B cell (primary cell): ENCODE results near the gene FAM53A.

ENCODE experiments used
- EZH2 ChIP-seq: IDR thresholded peaks from 2 replicates; pipeline ENCODE4 v1.6.1; 2012; ENCODE audit warnings: borderline replicate concordance, low read depth, mild to moderate bottlenecking, moderate library complexity, low read length; ENCODE audit not compliant: insufficient read depth, poor library complexity, severe bottlenecking
- TF ChIP-seq, protein P1 (sequence below): fragments of 200-600 bp; IDR thresholded peaks from one replicate; pipeline ENCODE4 v1.8.0; 2022; ENCODE audit warnings: antibody characterized with exemption, mild to moderate bottlenecking

DNA sequence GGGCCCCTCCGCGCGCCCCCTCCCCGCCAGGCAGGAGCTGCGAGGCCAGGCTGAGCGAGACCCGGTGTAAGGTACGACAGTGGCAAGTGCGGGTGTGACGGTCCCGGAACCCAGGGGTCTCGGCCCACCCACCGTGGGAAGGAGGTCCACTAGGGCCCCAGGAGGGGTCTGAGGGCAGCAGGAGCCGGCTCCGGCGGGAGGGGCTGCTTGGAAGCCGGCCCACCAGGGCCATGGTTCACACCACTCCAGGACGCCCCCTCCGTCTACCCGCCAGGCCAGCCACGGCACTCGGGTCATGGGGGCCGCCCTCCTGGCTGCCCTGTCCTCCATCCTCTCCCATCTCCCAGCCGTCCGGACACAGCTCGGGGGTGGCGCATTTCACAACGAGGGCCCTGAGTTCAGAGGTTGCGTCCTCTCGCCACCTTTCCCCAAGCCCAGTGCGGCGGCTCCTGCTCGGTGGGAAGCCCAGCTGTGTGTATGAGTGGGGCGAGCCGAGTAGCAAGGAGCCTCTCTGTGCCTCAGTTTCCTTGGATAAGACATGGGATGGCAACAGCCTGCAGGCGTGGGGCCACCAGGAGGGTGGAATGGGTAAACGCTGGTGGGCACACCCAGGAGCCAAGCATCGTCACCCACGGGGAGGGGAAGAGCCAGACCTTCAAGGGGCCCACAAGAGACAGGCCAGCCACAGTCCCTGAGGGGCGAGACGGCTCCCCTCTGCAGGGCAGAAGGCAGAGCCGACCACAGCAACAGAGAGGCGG is 81.3 kb downstream of the FAM53A start:
- TF ChIP-seq, protein P1, sequence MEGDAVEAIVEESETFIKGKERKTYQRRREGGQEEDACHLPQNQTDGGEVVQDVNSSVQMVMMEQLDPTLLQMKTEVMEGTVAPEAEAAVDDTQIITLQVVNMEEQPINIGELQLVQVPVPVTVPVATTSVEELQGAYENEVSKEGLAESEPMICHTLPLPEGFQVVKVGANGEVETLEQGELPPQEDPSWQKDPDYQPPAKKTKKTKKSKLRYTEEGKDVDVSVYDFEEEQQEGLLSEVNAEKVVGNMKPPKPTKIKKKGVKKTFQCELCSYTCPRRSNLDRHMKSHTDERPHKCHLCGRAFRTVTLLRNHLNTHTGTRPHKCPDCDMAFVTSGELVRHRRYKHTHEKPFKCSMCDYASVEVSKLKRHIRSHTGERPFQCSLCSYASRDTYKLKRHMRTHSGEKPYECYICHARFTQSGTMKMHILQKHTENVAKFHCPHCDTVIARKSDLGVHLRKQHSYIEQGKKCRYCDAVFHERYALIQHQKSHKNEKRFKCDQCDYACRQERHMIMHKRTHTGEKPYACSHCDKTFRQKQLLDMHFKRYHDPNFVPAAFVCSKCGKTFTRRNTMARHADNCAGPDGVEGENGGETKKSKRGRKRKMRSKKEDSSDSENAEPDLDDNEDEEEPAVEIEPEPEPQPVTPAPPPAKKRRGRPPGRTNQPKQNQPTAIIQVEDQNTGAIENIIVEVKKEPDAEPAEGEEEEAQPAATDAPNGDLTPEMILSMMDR, result no peak
- no peak for TF ChIP-seq EZH2
